Neural cell (in vitro differentiated cells): ENCODE measurements around the gene ZBTB24.

Experiments
- CTCF ChIP-seq: fragments of 450-650 bp; IDR thresholded peaks from 2 replicates; pipeline ENCODE4 v1.5.1; 2014; ENCODE audit warnings: antibody characterized with exemption, mild to moderate bottlenecking, moderate library complexity; ENCODE audit not compliant: poor library complexity, severe bottlenecking
- EZH2 ChIP-seq: fragments of 200-600, 300-800 bp; shearing (Covaris generic), sonication (generic); IDR thresholded peaks from 2 replicates; pipeline ENCODE4 v1.6.1; 2014; ENCODE audit warnings: antibody characterized with exemption, low read length, borderline replicate concordance, mild to moderate bottlenecking; ENCODE audit not compliant: insufficient read depth, poor library complexity, severe bottlenecking

GRCh38 chr6:109474995-109475394, 8.0 kb downstream of the ZBTB24 start:
- TF ChIP-seq EZH2: no peak
- TF ChIP-seq CTCF: no peak
